Measurements from ENCODE around the gene GEMIN5. TPM values are rescaled to one million over a fixed set of nuclear protein-coding genes. Genes with fewer than 3 reads are reported as not detected.

The GEMIN5 gene
- total and polyA plus RNA-seq, 2 of the 8 experiments (the other 6 are each of a cell fraction or from before 2014, with no cell fraction given) = 12.8 to 47.0 TPM

GRCh38 chr5:154862766-154863165 is 75.2 kb downstream of the GEMIN5 start:
- Histone ChIP-seq H3K79me1 (ENCODE audit: low read depth, low read length) (peaks cover 5% of the 10 kb centered on the region; the same call in 1 of the 2 replicates), H3K4me2 (ENCODE audit: insufficient read depth in 1 of 2, low read depth in 2 of 2, low read length in 2 of 2) (no peak overlapping the region), H2BK20ac (ENCODE audit: low read length) (no peak overlapping the region), H4K8ac (ENCODE audit: extremely low read depth, insufficient read depth, low read length) (no peak overlapping the region), H2BK5ac (ENCODE audit: low read depth, low read length) (no peak overlapping the region), H3K14ac (ENCODE audit: insufficient read length) (no peak overlapping the region), H4K5ac (ENCODE audit: insufficient read length, low read depth, low read length) (no peak overlapping the region), H2BK12ac (ENCODE audit: low read depth, low read length) (no peak overlapping the region), H4K20me1 (replicated peaks in 1 of 2; ENCODE audit: control insufficient read depth in 1 of 2, insufficient read depth in 2 of 2, low read length in 2 of 2) (peaks cover 3 to 7% of the 10 kb centered on the region in 2 experiments), H3K9me3 (ENCODE audit: insufficient read depth in 2 of 2, low read depth in 1 of 2, low read length in 1 of 2) (no peaks in the 10 kb centered on the region), H3K36me3 (ENCODE audit: control insufficient read depth in 2 of 4, insufficient read depth in 4 of 4, low read length in 3 of 4) (peaks cover 7 to 40% (median 20%) of the 10 kb centered on the region in 4 experiments), H3K4me1 (replicated peaks in 1 of 4; ENCODE audit: control insufficient read depth in 3 of 4, insufficient read depth in 4 of 4, low read length in 3 of 4) (peaks cover 0 to 9% (median 4%) of the 10 kb centered on the region in 4 experiments; a peak in 4 of 7 replicates), H3K4ac (replicated peaks; ENCODE audit: insufficient read length, low read depth, low read length) (no peak overlapping the region), H3K27ac (ENCODE audit: low read depth, low read length) (no peak overlapping the region), H3K4me3 (ENCODE audit: extremely low read depth in 1 of 4, insufficient read depth in 2 of 4, low read depth in 3 of 4, low read length in 4 of 4) (no peak overlapping the region), H2BK15ac (ENCODE audit: low read length) (no peak overlapping the region), H3K56ac (replicated peaks; ENCODE audit: insufficient read length, low read depth, low read length) (no peak overlapping the region), H3K23me2 (ENCODE audit: low read depth, low read length) (no peaks in the 10 kb centered on the region; the same call in 1 of the 2 replicates), H2AFZ (ENCODE audit: low read length) (no peak overlapping the region), H3K27me3 (replicated peaks in 1 of 4; ENCODE audit: control insufficient read depth in 3 of 4, extremely low read depth in 1 of 4, insufficient read depth in 3 of 4, low read length in 3 of 4) (no peaks in the 10 kb centered on the region), H3K9ac (replicated peaks in 1 of 4; ENCODE audit: extremely low read depth in 1 of 4, low read depth in 3 of 4, low read length in 3 of 4) (no peak overlapping the region), H3K18ac (ENCODE audit: extremely low read depth, low read length) (no peak overlapping the region), H4K91ac (replicated peaks; ENCODE audit: insufficient read length, low read length) (no peak overlapping the region), H2BK120ac (replicated peaks; ENCODE audit: low read depth, low read length) (no peak overlapping the region), H3K23ac (ENCODE audit: insufficient read length) (no peak overlapping the region), H3K79me2 (ENCODE audit: control insufficient read depth in 1 of 2, insufficient read depth in 2 of 2, low read length in 2 of 2) (peaks cover 22 to 63% of the 10 kb centered on the region in 2 experiments), H2AK5ac (ENCODE audit: low read depth, low read length) (no peak overlapping the region)
- FAIRE-seq = no peak
- DNase-seq (ENCODE audit: low read depth in 1 of 2, low spot score in 2 of 2) = no peak
- 89% methylated on average over 2 of the region's 2 CpGs; no CpG with 5 or more reads in 1 of the 2 experiments for WGBS, 2 experiments (ENCODE audit: extremely low coverage in 1 of 2, insufficient coverage in 1 of 2, insufficient read length in 1 of 2, insufficient replicate concordance in 2 of 2, low coverage in 1 of 2, low lambda C conversion rate in 2 of 2, missing lambda C conversion rate in 1 of 2)
- CTCF ChIA-PET (ENCODE audit: partially characterized antibody) = interaction anchor here (2.2 kb wide), 1 partner anchor 212 kb away, joined by 5 read pairs; no protein-coding TSS in a partner anchor
- POLR2A ChIA-PET (ENCODE audit: partially characterized antibody) = interaction anchor here (0.6 kb wide), 1 partner anchor 142 kb away, joined by 3 read pairs; no protein-coding TSS in a partner anchor
- TF ChIP-seq BRCA1 (IDR thresholded peaks at IDR 0.05; ENCODE audit: low read depth, low read length) (no peak), CBX5 (IDR thresholded peaks at IDR 0.05; ENCODE audit: low read depth, low read length) (no peak), SIN3A (conservative IDR thresholded peaks at IDR 0.05 in 1 of 2, IDR thresholded peaks at IDR 0.05 in 1 of 2; ENCODE audit: low read depth in 1 of 2, low read length in 2 of 2) (no peak), NRF1 (IDR thresholded peaks at IDR 0.05; ENCODE audit: low read depth, low read length) (no peak), POLR2AphosphoS5 (IDR thresholded peaks at IDR 0.05; ENCODE audit: low read depth, low read length) (no peak), RFX5 (IDR thresholded peaks at IDR 0.05; ENCODE audit: borderline replicate concordance, low read depth, low read length) (no peak), CTBP2 (IDR thresholded peaks at IDR 0.05; ENCODE audit: borderline replicate concordance, insufficient read depth, insufficient read length, low read length) (no peak), GTF2F1 (IDR thresholded peaks at IDR 0.05; ENCODE audit: borderline replicate concordance, low read depth, low read length) (no peak), ATF2 (IDR thresholded peaks at IDR 0.05; ENCODE audit: low read length) (no peak), CHD1 (IDR thresholded peaks at IDR 0.05; ENCODE audit: low read depth, low read length) (no peak), CHD2 (IDR thresholded peaks at IDR 0.05; ENCODE audit: low read length) (no peak), FOSL1 (IDR thresholded peaks at IDR 0.05; ENCODE audit: insufficient read depth, low read depth, low read length) (no peak)

Data from H1 (cell line).